GM19452 (cell line): Measurements from ENCODE around the gene RPS6KL1.

Source experiments
- ATAC-seq: cut with Tn5 transposase; IDR thresholded peaks from one replicate; pipeline ENCODE4 v1.9.1; 2021; ENCODE audit not compliant: unreplicated experiment

Gene RPS6KL1

GRCh38 chr14:74858022-74858421 lies 65.0 kb downstream of the RPS6KL1 start:
- no peak for ATAC-seq

- no peak for ATAC-seq
Observed at GRCh38 chr14:74856366-74856765, 66.7 kb downstream of the RPS6KL1 start.

- no peak for ATAC-seq
Observed at GRCh38 chr14:74855945-74856344, 67.1 kb downstream of the RPS6KL1 start.

GRCh38 chr14:74855021-74855420 lies 68.0 kb downstream of the RPS6KL1 start:
- no peak for ATAC-seq
